Mesothelial cell of epicardium (in vitro differentiated cells): ENCODE measurements around the gene SLC10A4. TPM values are rescaled to one million over a fixed set of nuclear protein-coding genes. Genes with fewer than 3 reads are reported as not detected.

Experiments
- DNase-seq, 2 experiments: peaks; one replicate each; pipeline ENCODE4 v3.0.0; 2021; ENCODE audit warnings: low spot score in 2 of 2; ENCODE audit not compliant: unreplicated experiment in 2 of 2
- H3K27ac Mint-ChIP-seq: 2 replicates; pipeline ENCODE4 v1.8.0; 2021; ENCODE audit warnings: mixed read lengths
- H3K27me3 Mint-ChIP-seq: 2 replicates; pipeline ENCODE4 v1.8.0; 2021; ENCODE audit warnings: low read depth, mixed read lengths
- H3K36me3 Mint-ChIP-seq: 2 replicates; pipeline ENCODE4 v1.8.0; 2021; ENCODE audit warnings: mixed read lengths
- H3K4me1 Mint-ChIP-seq: 2 replicates; pipeline ENCODE4 v1.8.0; 2021; ENCODE audit warnings: mixed read lengths
- H3K4me3 Mint-ChIP-seq: 2 replicates; pipeline ENCODE4 v1.8.0; 2021; ENCODE audit warnings: mild to moderate bottlenecking, moderate library complexity, mixed read lengths
- H3K9me3 Mint-ChIP-seq: 2 replicates; pipeline ENCODE4 v1.8.0; 2021; ENCODE audit warnings: mixed read lengths
- total RNA-seq: library from RNA; stranded (reverse); gene quantifications from 3 replicates; pipeline ENCODE4 v1.2.1, GENCODE V29; 2021
- TF ChIP-seq, protein P1 (sequence below): fragments of 200-600 bp; sonication (generic); IDR thresholded peaks from one replicate; pipeline ENCODE4 v1.5.0; 2021; ENCODE audit warnings: antibody characterized with exemption; ENCODE audit not compliant: unreplicated experiment

SLC10A4 gene
- total RNA-seq, 1 donor from 2014 or later, result 11.2 TPM

DNA sequence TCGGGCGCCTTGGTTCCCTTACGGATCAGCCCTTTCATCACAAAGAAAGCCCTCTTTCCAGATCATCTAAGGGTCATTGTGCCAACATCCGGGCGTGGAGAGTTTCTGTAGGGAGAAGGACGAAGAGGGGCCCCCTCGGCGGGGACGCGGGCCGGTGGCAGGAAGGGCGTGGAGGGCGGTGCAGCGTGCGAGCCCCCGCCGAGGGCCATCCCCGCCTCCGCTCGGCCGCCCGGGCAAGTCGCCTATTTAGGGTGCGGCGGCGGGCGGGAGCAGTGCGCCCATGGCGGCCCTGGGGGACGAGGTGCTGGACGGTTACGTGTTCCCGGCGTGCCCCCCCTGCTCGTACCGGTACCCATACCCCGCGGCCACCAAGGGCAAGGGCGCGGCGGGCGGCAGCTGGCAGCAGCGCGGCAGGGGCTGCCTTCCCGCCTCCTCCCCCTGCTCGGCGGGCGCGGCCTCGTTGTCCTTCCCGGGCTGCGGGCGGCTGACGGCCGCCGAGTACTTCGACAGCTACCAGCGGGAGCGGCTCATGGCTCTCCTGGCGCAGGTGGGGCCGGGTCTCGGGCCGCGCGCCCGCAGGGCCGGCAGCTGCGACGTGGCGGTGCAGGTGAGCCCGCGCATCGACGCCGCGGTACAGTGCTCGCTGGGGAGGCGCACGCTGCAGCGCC, 7.0 kb downstream of the SLC10A4 start, which contains the start of gene ZAR1:
ZAR1 (plus strand) TSS at position 241 of the 668 bp plus-strand sequence; CDS start at position 281, 40 bp downstream.
- Mint-ChIP-seq H3K36me3 (peaks cover 10% of the 10 kb centered on the region), H3K27ac (no peak within 1 kb of the TSS), H3K9me3 (no peaks in the 10 kb centered on the region), H3K4me3 (peak within 1 kb of the TSS; percentile 63), H3K27me3 (peaks cover 46% of the 10 kb centered on the region), H3K4me1 (peaks cover 26% of the 10 kb centered on the region)
- TF ChIP-seq, protein P1, sequence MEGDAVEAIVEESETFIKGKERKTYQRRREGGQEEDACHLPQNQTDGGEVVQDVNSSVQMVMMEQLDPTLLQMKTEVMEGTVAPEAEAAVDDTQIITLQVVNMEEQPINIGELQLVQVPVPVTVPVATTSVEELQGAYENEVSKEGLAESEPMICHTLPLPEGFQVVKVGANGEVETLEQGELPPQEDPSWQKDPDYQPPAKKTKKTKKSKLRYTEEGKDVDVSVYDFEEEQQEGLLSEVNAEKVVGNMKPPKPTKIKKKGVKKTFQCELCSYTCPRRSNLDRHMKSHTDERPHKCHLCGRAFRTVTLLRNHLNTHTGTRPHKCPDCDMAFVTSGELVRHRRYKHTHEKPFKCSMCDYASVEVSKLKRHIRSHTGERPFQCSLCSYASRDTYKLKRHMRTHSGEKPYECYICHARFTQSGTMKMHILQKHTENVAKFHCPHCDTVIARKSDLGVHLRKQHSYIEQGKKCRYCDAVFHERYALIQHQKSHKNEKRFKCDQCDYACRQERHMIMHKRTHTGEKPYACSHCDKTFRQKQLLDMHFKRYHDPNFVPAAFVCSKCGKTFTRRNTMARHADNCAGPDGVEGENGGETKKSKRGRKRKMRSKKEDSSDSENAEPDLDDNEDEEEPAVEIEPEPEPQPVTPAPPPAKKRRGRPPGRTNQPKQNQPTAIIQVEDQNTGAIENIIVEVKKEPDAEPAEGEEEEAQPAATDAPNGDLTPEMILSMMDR, result no peak
- no peak for DNase-seq

DNA sequence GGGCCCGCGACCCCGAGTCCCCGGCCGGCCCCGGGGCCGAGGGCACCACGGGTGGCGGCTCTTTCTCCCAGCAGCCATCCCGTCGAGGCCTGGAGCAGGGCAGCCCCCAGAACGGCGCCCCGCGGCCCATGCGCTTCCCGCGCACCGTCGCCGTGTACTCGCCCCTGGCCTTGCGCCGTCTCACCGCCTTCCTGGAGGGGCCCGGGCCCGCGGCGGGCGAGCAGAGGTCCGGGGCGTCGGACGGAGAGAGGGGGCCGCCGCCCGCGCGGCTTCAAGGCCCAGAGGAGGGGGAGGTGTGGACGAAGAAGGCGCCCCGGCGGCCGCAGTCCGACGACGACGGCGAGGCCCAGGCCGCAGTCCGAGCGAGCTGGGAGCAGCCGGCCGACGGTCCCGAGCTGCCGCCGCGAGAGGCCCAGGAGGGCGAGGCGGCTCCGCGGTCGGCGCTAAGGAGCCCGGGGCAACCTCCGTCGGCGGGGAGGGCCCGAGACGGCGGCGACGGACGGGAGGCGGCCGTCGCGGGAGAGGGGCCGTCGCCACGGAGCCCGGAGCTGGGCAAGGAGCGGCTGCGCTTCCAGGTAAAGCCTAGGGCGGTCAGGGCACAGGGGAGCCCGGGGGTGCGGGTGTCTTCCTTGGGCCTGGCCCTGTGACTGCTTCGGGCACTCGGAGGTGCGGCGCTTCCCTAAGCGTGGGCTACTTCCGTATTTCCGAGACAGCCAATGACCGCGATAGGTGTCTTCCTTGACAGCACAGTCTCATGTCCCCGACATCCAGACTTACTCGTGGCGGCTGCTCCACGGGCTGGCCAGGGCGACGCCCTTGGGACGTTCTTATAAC, 7.8 kb downstream of the SLC10A4 start:
- H3K27me3 Mint-ChIP-seq, result peaks cover 42% of the 10 kb centered on the region
- TF ChIP-seq, protein P1, result no peak
- no peak for DNase-seq
- H3K4me1 Mint-ChIP-seq, result peaks cover 20% of the 10 kb centered on the region
- no peaks in the 10 kb centered on the region for H3K9me3 Mint-ChIP-seq
- peak overlapping the region; percentile 87 for H3K27ac Mint-ChIP-seq
- peak overlapping the region; percentile 15 for H3K4me3 Mint-ChIP-seq
- peaks cover 13% of the 10 kb centered on the region for H3K36me3 Mint-ChIP-seq

DNA sequence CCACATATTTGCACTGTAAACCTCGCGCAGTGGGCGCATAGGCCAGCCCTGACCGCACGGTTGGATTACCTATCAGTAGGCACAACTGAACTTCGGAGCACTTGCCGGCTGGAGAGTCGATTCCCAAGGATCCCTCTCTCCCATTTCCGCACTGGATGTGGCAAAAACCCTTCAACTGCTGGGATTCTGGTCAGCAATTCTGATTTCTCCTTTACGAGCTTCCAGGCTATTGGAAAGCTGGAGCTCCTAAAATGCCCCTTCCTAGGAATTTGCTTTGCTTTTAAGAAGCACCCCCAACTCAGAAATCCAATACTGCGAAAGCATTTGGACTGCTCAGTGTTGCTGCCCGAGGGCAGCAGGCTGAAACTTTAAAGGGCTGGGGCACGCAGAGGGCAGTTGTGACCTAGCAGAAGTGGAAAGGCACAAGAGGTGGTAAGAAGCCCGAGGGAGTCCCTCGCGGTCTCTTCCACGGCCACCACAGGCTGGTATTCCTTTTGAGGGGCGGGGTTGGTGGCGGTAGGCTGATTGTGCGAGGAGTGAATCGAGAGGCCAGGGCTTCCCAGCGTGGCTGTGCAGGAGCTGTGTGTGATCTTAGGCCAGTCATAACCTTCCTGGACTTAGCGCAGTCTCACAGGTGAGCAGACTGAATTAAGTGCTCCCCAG, 8.5 kb downstream of the SLC10A4 start:
- peaks cover 42% of the 10 kb centered on the region for H3K27me3 Mint-ChIP-seq
- no peak for DNase-seq
- H3K4me1 Mint-ChIP-seq, result peaks cover 20% of the 10 kb centered on the region
- H3K4me3 Mint-ChIP-seq, result peak overlapping the region; percentile 40
- peaks cover 13% of the 10 kb centered on the region for H3K36me3 Mint-ChIP-seq
- H3K27ac Mint-ChIP-seq, result peak overlapping the region; percentile 87
- no peaks in the 10 kb centered on the region for H3K9me3 Mint-ChIP-seq
- TF ChIP-seq, protein P1, result no peak

DNA sequence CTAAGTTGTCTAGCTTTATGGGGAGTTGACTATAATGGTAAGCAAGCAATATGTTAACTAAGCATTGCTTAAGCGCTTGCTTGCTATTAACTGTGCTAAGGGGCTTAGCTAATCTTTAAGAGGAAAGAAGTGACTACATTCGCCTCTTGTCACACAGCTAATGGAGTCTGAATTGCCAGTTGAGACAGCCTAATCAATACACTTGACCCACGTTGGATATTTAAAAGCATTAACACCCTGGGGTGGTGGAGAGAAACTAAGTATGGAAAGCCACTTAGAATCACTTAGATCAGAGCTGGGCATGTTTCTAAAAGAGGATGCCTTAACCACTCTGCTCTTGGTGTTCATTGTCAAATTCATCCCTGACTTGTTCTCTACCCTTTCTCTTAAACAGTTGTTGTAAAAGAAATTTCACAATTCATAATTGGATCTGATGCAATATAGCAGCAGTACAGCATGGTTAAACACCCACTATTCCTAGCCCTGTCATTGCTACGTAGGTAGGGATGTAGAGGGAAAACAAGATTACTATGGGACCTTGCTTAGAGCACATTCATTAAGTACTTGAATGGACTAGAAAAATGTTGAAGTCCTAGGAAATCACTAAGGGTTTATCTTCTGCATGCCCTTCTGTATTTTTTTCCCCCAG, 10.4 kb downstream of the SLC10A4 start:
- Mint-ChIP-seq H3K27me3 (peaks cover 28% of the 10 kb centered on the region), H3K9me3 (no peaks in the 10 kb centered on the region), H3K4me3 (no peak overlapping the region), H3K27ac (peak overlapping the region; percentile 51), H3K36me3 (peaks cover 9% of the 10 kb centered on the region), H3K4me1 (peaks cover 16% of the 10 kb centered on the region)
- no peak for DNase-seq
- TF ChIP-seq, protein P1, result no peak

DNA sequence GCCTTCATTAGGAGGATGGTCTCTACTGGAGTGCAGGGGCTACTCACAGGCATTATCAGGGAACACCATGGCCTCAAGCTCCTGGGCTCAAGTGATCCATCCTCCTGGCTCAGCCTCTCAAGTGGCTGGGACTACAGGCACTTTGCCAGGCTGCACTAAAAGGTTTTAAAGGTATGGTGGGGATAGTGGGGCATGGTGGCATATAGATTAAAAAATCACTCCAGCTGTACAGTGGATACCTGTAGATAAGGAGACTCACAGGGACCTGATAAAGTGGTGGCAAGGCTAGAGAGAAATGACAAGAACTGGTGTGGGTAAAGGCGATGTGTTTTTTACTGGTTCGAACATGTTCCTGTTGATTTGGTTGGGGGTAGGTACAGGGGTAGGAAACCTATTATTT, 12.8 kb downstream of the SLC10A4 start:
- peaks cover 21% of the 10 kb centered on the region for H3K4me1 Mint-ChIP-seq
- no peaks in the 10 kb centered on the region for H3K9me3 Mint-ChIP-seq
- TF ChIP-seq, protein P1, result no peak
- DNase-seq, result no peak
- H3K4me3 Mint-ChIP-seq, result no peak overlapping the region
- peaks cover 15% of the 10 kb centered on the region for H3K27me3 Mint-ChIP-seq
- peaks cover 14% of the 10 kb centered on the region for H3K36me3 Mint-ChIP-seq
- no peak overlapping the region for H3K27ac Mint-ChIP-seq
